ENCODE results near the gene SRP68.

The SRP68 gene

GRCh38 chr17:76085066-76085730, 12.9 kb upstream of the SRP68 start:
- H3K9me2 ChIP-seq (replicated peaks; ENCODE audit: low read depth, low read length) = no peaks in the 10 kb centered on the region
- H4K20me1 ChIP-seq (ENCODE audit: insufficient read depth, low read length, poor library complexity, severe bottlenecking) = no peaks in the 10 kb centered on the region
- no peaks in the 10 kb centered on the region for H3K4me1 ChIP-seq (ENCODE audit: insufficient read depth, low read length, poor library complexity, severe bottlenecking)
- H3K4me2 ChIP-seq (ENCODE audit: low read depth, low read length, poor library complexity, severe bottlenecking) = no peak overlapping the region
- no peak overlapping the region for H3K9ac ChIP-seq (ENCODE audit: low read depth, low read length, poor library complexity, severe bottlenecking)
- H3F3A ChIP-seq (ENCODE audit: low read depth) = no peaks in the 10 kb centered on the region
- TF ChIP-seq CTCF (conservative IDR thresholded peaks at IDR 0.05; ENCODE audit: low read length) (no peak), EZH2phosphoT487 (IDR thresholded peaks at IDR 0.05; ENCODE audit: borderline replicate concordance) (no peak)
- H3K9me3 ChIP-seq (ENCODE audit: insufficient read depth, low read depth, low read length) = no peaks in the 10 kb centered on the region
- H2AFZ ChIP-seq (ENCODE audit: low read length) = no peak overlapping the region
- no peaks in the 10 kb centered on the region for H3K79me2 ChIP-seq (ENCODE audit: insufficient read depth, low read length)
- no peak overlapping the region for H3K4me3 ChIP-seq (ENCODE audit: low read length, poor library complexity, severe bottlenecking)
- H3K36me3 ChIP-seq (ENCODE audit: insufficient read depth, low read length) = peaks cover 68% of the 10 kb centered on the region; the same call in 1 of the 2 replicates
- no peaks in the 10 kb centered on the region for H3K27me3 ChIP-seq (ENCODE audit: insufficient read depth, low read length, poor library complexity, severe bottlenecking)

- no peaks in the 10 kb centered on the region for H3K27me3 ChIP-seq (ENCODE audit: insufficient read depth, low read length, poor library complexity, severe bottlenecking)
- H2AFZ ChIP-seq (ENCODE audit: low read length) = no peak overlapping the region
- no peaks in the 10 kb centered on the region for H3F3A ChIP-seq (ENCODE audit: low read depth)
- H3K4me3 ChIP-seq (ENCODE audit: low read length, poor library complexity, severe bottlenecking) = no peak overlapping the region
- no peaks in the 10 kb centered on the region for H4K20me1 ChIP-seq (ENCODE audit: insufficient read depth, low read length, poor library complexity, severe bottlenecking)
- no peaks in the 10 kb centered on the region for H3K9me2 ChIP-seq (replicated peaks; ENCODE audit: low read depth, low read length)
- no peaks in the 10 kb centered on the region for H3K9me3 ChIP-seq (ENCODE audit: insufficient read depth, low read depth, low read length)
- H3K9ac ChIP-seq (ENCODE audit: low read depth, low read length, poor library complexity, severe bottlenecking) = no peak overlapping the region
- H3K4me1 ChIP-seq (ENCODE audit: insufficient read depth, low read length, poor library complexity, severe bottlenecking) = no peaks in the 10 kb centered on the region
- H3K79me2 ChIP-seq (ENCODE audit: insufficient read depth, low read length) = no peaks in the 10 kb centered on the region
- H3K36me3 ChIP-seq (ENCODE audit: insufficient read depth, low read length) = peaks cover 53% of the 10 kb centered on the region; the same call in 1 of the 2 replicates
- H3K4me2 ChIP-seq (ENCODE audit: low read depth, low read length, poor library complexity, severe bottlenecking) = no peak overlapping the region
- TF ChIP-seq EZH2phosphoT487 (IDR thresholded peaks at IDR 0.05; ENCODE audit: borderline replicate concordance) (no peak), CTCF (conservative IDR thresholded peaks at IDR 0.05; ENCODE audit: low read length) (no peak)
Observed at GRCh38 chr17:76083536-76084182, 11.3 kb upstream of the SRP68 start.

GRCh38 chr17:76082326-76083251, 10.3 kb upstream of the SRP68 start:
- no peak overlapping the region for H3K4me3 ChIP-seq (ENCODE audit: low read length, poor library complexity, severe bottlenecking)
- no peaks in the 10 kb centered on the region for H4K20me1 ChIP-seq (ENCODE audit: insufficient read depth, low read length, poor library complexity, severe bottlenecking)
- H3F3A ChIP-seq (ENCODE audit: low read depth) = no peaks in the 10 kb centered on the region
- H3K36me3 ChIP-seq (ENCODE audit: insufficient read depth, low read length) = peaks cover 42% of the 10 kb centered on the region; the same call in 1 of the 2 replicates
- no peaks in the 10 kb centered on the region for H3K4me1 ChIP-seq (ENCODE audit: insufficient read depth, low read length, poor library complexity, severe bottlenecking)
- no peak overlapping the region for H2AFZ ChIP-seq (ENCODE audit: low read length)
- no peak for TF ChIP-seq CTCF (conservative IDR thresholded peaks at IDR 0.05; ENCODE audit: low read length)
- no peak for TF ChIP-seq EZH2phosphoT487 (IDR thresholded peaks at IDR 0.05; ENCODE audit: borderline replicate concordance)
- H3K79me2 ChIP-seq (ENCODE audit: insufficient read depth, low read length) = no peaks in the 10 kb centered on the region
- no peaks in the 10 kb centered on the region for H3K9me3 ChIP-seq (ENCODE audit: insufficient read depth, low read depth, low read length)
- H3K9ac ChIP-seq (ENCODE audit: low read depth, low read length, poor library complexity, severe bottlenecking) = no peak overlapping the region
- no peaks in the 10 kb centered on the region for H3K9me2 ChIP-seq (replicated peaks; ENCODE audit: low read depth, low read length)
- no peak overlapping the region for H3K4me2 ChIP-seq (ENCODE audit: low read depth, low read length, poor library complexity, severe bottlenecking)
- no peaks in the 10 kb centered on the region for H3K27me3 ChIP-seq (ENCODE audit: insufficient read depth, low read length, poor library complexity, severe bottlenecking)
